PC-3 (cell line): ENCODE results near the gene ZBTB24.

Experiments
- EZH2 ChIP-seq: fragments of 300-600 bp; sonication (generic); IDR thresholded peaks from one replicate; pipeline ENCODE4 v1.6.1; 2017; ENCODE audit warnings: antibody characterized with exemption, mild to moderate bottlenecking, low read length; ENCODE audit not compliant: unreplicated experiment
- EZH2phosphoT487 ChIP-seq: fragments of 300-600 bp; sonication (generic); IDR thresholded peaks from 2 replicates; pipeline ENCODE4 v1.6.1; 2018; ENCODE audit warnings: mild to moderate bottlenecking, antibody characterized with exemption, low read length, borderline replicate concordance
- TF ChIP-seq, protein P1 (sequence below): fragments of 300-600 bp; sonication (generic); conservative IDR thresholded peaks from 2 replicates; pipeline ENCODE4 v1.5.1; 2017; ENCODE audit warnings: antibody characterized with exemption, low read depth, mild to moderate bottlenecking, low read length

DNA sequence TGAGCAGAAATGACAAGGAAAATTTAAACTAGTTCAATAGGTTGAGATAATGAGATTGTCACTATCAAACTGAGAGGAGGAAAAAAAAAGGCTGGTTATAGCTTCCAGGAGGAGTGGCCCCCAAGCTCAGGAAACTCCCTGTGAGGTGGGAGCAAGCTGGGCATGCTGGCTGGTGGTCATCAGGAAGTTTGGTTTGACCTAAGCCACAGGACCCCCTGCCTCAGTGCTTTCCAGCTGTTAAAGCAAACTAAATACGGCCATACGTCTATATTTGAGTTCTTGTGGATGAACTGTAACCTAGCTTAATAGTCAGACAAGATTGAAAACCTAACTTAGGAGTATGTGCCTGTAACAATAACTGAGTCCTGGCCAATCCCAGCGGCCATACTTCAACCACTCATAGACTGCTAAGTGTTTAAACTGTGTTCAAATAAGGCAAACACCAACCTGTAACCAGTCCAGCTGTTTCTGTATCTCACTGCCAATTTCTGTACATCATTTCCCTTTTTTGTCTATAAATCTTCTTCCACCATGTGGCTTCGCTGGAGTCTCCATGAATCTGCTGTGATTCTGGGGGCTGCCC lies 24.6 kb upstream of the ZBTB24 start:
- TF ChIP-seq, protein P1, sequence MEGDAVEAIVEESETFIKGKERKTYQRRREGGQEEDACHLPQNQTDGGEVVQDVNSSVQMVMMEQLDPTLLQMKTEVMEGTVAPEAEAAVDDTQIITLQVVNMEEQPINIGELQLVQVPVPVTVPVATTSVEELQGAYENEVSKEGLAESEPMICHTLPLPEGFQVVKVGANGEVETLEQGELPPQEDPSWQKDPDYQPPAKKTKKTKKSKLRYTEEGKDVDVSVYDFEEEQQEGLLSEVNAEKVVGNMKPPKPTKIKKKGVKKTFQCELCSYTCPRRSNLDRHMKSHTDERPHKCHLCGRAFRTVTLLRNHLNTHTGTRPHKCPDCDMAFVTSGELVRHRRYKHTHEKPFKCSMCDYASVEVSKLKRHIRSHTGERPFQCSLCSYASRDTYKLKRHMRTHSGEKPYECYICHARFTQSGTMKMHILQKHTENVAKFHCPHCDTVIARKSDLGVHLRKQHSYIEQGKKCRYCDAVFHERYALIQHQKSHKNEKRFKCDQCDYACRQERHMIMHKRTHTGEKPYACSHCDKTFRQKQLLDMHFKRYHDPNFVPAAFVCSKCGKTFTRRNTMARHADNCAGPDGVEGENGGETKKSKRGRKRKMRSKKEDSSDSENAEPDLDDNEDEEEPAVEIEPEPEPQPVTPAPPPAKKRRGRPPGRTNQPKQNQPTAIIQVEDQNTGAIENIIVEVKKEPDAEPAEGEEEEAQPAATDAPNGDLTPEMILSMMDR = no peak
- TF ChIP-seq EZH2 = no peak
- TF ChIP-seq EZH2phosphoT487 = no peak
